BLaER1 (cell line): ENCODE results near the gene BAD.
A peak's percentile ranks its signal among the peaks of the same experiment; 100 is the strongest.

ENCODE experiments used
- H3K27ac ChIP-seq: shearing (Covaris generic); formaldehyde crosslinking; 2 replicates; pipeline ENCODE4 v1.8.1; 2022
- H3K27me3 ChIP-seq: shearing (Covaris generic); formaldehyde crosslinking; 2 replicates; pipeline ENCODE4 v1.8.1; 2022
- H3K36me3 ChIP-seq: shearing (Covaris generic); formaldehyde crosslinking; 2 replicates; pipeline ENCODE4 v1.8.1; 2022
- H3K4me1 ChIP-seq: shearing (Covaris generic); formaldehyde crosslinking; 2 replicates; pipeline ENCODE4 v1.8.1; 2022
- H3K4me2 ChIP-seq: shearing (Covaris generic); formaldehyde crosslinking; 2 replicates; pipeline ENCODE4 v1.8.1; 2022
- H3K4me3 ChIP-seq: shearing (Covaris generic); formaldehyde crosslinking; 2 replicates; pipeline ENCODE4 v1.8.1; 2022
- H3K9ac ChIP-seq: shearing (Covaris generic); formaldehyde crosslinking; 2 replicates; pipeline ENCODE4 v1.8.1; 2022
- H3K9me3 ChIP-seq: shearing (Covaris generic); formaldehyde crosslinking; 2 replicates; pipeline ENCODE4 v1.8.1; 2022
- H4K20me1 ChIP-seq: shearing (Covaris generic); formaldehyde crosslinking; 2 replicates; pipeline ENCODE4 v1.8.1; 2022
- Cebpa-rat ChIP-seq: shearing (Covaris generic); IDR thresholded peaks from 2 replicates; pipeline ENCODE4 v1.8.1; 2022

The BAD gene

GRCh38 chr11:64239662-64240434 lies 44.6 kb downstream of the BAD start:
- Histone ChIP-seq H3K36me3 (peaks cover 52% of the 10 kb centered on the region), H3K9me3 (no peaks in the 10 kb centered on the region), H3K9ac (peak overlapping the region; percentile 97), H4K20me1 (peaks cover 45% of the 10 kb centered on the region), H3K4me2 (peak overlapping the region; percentile 98), H3K4me3 (peak overlapping the region; percentile 97), H3K27ac (peak overlapping the region; percentile 93), H3K4me1 (peaks cover 83% of the 10 kb centered on the region), H3K27me3 (no peaks in the 10 kb centered on the region)
- TF ChIP-seq Cebpa-rat = no peak

GRCh38 chr11:64238999-64239398 lies 45.5 kb downstream of the BAD start:
- Histone ChIP-seq H3K27me3 (no peaks in the 10 kb centered on the region), H3K9ac (peak overlapping the region; percentile 16; the same call in 1 of the 2 replicates), H3K9me3 (no peaks in the 10 kb centered on the region), H3K4me3 (no peak overlapping the region), H3K4me2 (0 out of 2 replicates have a peak overlapping the region, but pooled peaks have one; percentile 6), H3K27ac (0 out of 2 replicates have a peak overlapping the region, but pooled peaks have one; percentile 41), H3K4me1 (peaks cover 75% of the 10 kb centered on the region), H3K36me3 (peaks cover 44% of the 10 kb centered on the region), H4K20me1 (peaks cover 37% of the 10 kb centered on the region)
- TF ChIP-seq Cebpa-rat = no peak

- Histone ChIP-seq H3K36me3 (peaks cover 34% of the 10 kb centered on the region), H3K4me2 (peak overlapping the region; percentile 6; the same call in 1 of the 2 replicates), H3K4me3 (no peak overlapping the region), H3K27me3 (no peaks in the 10 kb centered on the region), H3K9me3 (no peaks in the 10 kb centered on the region), H3K9ac (peak overlapping the region; percentile 50), H3K27ac (peak overlapping the region; percentile 41; the same call in 1 of the 2 replicates), H3K4me1 (peaks cover 75% of the 10 kb centered on the region), H4K20me1 (peaks cover 28% of the 10 kb centered on the region)
- no peak for TF ChIP-seq Cebpa-rat
Observed at GRCh38 chr11:64238076-64238475, 46.4 kb downstream of the BAD start.

DNA sequence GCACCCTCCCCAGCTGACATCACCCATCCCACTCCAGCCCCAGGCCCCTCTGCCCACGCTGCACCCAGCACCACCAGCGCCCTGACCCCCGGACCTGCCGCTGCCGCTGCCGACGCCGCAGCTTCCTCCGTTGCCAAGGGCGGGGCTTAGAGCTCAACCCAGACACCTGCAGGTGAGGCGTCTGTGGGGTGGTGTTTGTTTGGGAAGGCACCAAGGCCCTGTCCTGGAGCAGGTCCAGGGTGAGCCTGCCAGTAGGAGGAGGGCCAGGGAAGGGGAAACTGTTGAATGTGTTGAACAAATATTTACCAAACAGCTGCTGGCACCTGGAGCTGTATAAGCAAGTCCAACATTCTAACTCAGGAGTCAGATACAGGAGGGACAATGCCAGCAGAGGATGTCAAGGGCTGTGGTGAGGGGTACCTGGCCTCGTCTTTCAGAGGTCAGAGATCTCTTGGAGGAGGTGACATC lies 46.9 kb downstream of the BAD start:
- Histone ChIP-seq H3K4me2 (peak overlapping the region; percentile 6; the same call in 1 of the 2 replicates), H3K9ac (0 out of 2 replicates have a peak overlapping the region, but pooled peaks have one; percentile 50), H3K27ac (peak overlapping the region; percentile 22; the same call in 1 of the 2 replicates)

GRCh38 chr11:64235437-64236161 lies 48.9 kb downstream of the BAD start:
- H3K27me3 ChIP-seq = no peaks in the 10 kb centered on the region
- peak overlapping the region; percentile 95 for H3K4me2 ChIP-seq
- no peaks in the 10 kb centered on the region for H3K9me3 ChIP-seq
- H4K20me1 ChIP-seq = peaks cover 12% of the 10 kb centered on the region
- peaks cover 87% of the 10 kb centered on the region for H3K4me1 ChIP-seq
- peak overlapping the region; percentile 76 for H3K9ac ChIP-seq
- peak overlapping the region; percentile 77 for H3K4me3 ChIP-seq
- peaks cover 32% of the 10 kb centered on the region for H3K36me3 ChIP-seq
- no peak for TF ChIP-seq Cebpa-rat
- H3K27ac ChIP-seq = no peak overlapping the region

More for the DNA sequence above, 46.9 kb downstream of the BAD start:
- H3K4me3 ChIP-seq = no peak overlapping the region
- peaks cover 75% of the 10 kb centered on the region for H3K4me1 ChIP-seq
- no peaks in the 10 kb centered on the region for H3K9me3 ChIP-seq
- H4K20me1 ChIP-seq = peaks cover 22% of the 10 kb centered on the region
- H3K36me3 ChIP-seq = peaks cover 32% of the 10 kb centered on the region
- no peak for TF ChIP-seq Cebpa-rat
- H3K27me3 ChIP-seq = no peaks in the 10 kb centered on the region

GRCh38 chr11:64234647-64235379 lies 49.7 kb downstream of the BAD start:
- H3K4me3 ChIP-seq = peak overlapping the region; percentile 77
- peaks cover 12% of the 10 kb centered on the region for H4K20me1 ChIP-seq
- peak overlapping the region; percentile 95 for H3K4me2 ChIP-seq
- H3K36me3 ChIP-seq = peaks cover 32% of the 10 kb centered on the region
- peak overlapping the region; percentile 76 for H3K9ac ChIP-seq
- H3K27ac ChIP-seq = peak overlapping the region; percentile 72; the same call in 1 of the 2 replicates
- TF ChIP-seq Cebpa-rat = no peak
- H3K27me3 ChIP-seq = no peaks in the 10 kb centered on the region
- peaks cover 81% of the 10 kb centered on the region for H3K4me1 ChIP-seq
- no peaks in the 10 kb centered on the region for H3K9me3 ChIP-seq

GRCh38 chr11:64233913-64234586 lies 50.4 kb downstream of the BAD start, which contains the start of gene VEGFB:
Gene VEGFB, plus strand, starts transcription at chr11:64234584. Its CDS starts 250 bp downstream, at chr11:64234834.
- peaks cover 81% of the 10 kb centered on the region for H3K4me1 ChIP-seq
- H3K4me3 ChIP-seq = peak within 1 kb of the TSS; percentile 77
- peaks cover 12% of the 10 kb centered on the region for H4K20me1 ChIP-seq
- no peak for TF ChIP-seq Cebpa-rat
- H3K9me3 ChIP-seq = no peaks in the 10 kb centered on the region
- H3K36me3 ChIP-seq = peaks cover 25% of the 10 kb centered on the region
- peak within 1 kb of the TSS; percentile 76 for H3K27ac ChIP-seq
- H3K4me2 ChIP-seq = peak within 1 kb of the TSS; percentile 99
- no peaks in the 10 kb centered on the region for H3K27me3 ChIP-seq
- H3K9ac ChIP-seq = peak within 1 kb of the TSS; percentile 77

DNA sequence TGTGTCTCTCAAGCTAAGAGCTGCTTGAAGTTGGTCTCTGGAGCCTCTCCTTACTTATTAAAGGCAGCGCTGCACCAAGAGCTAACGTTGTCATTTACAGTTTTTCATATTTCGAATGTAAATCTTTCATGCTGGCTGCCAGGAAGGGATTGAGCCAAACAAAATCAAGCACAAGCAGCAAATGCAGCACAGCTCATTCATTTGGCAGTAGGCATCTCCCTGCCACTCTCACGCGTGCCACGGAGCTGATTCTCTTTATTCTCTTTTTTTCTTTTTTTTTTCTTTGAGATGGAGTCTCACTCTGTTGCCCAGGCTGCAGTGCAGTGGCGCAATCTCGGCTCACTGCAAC lies 51.5 kb downstream of the BAD start:
- H3K27ac ChIP-seq = no peak overlapping the region
- H4K20me1 ChIP-seq = peaks cover 12% of the 10 kb centered on the region
- H3K4me2 ChIP-seq = peak overlapping the region; percentile 99
- H3K36me3 ChIP-seq = peaks cover 14% of the 10 kb centered on the region
- no peaks in the 10 kb centered on the region for H3K27me3 ChIP-seq
- H3K4me3 ChIP-seq = no peak overlapping the region
- H3K4me1 ChIP-seq = peaks cover 82% of the 10 kb centered on the region
- TF ChIP-seq Cebpa-rat = no peak
- H3K9ac ChIP-seq = no peak overlapping the region
- no peaks in the 10 kb centered on the region for H3K9me3 ChIP-seq
